H1 (cell line): Measurements from ENCODE around the gene PSG2.

Experiments used
- BRCA1 ChIP-seq: IDR thresholded peaks from 2 replicates; pipeline ENCODE4 v1.6.1; 2012; ENCODE audit warnings: low read depth, low read length, improper control_type of control experiment
- CTCF ChIP-seq, 3 experiments: IDR thresholded peaks; 1 replicate in 2 of 3; 2 replicates in 1 of 3; pipeline versions ENCODE4 v1.5.1 to v1.6.1; 2011; ENCODE audit warnings: low read length in 3 of 3, mild to moderate bottlenecking in 3 of 3, inconsistent platforms in 2 of 3, low read depth in 1 of 3, moderate library complexity in 1 of 3; ENCODE audit not compliant: insufficient read depth in 1 of 3; ENCODE audit errors: control extremely low read depth in 1 of 3
- EGR1 ChIP-seq: IDR thresholded peaks from 2 replicates; pipeline ENCODE4 v1.6.1; 2011; ENCODE audit warnings: low read depth, low read length, borderline replicate concordance
- RAD21 ChIP-seq, 2 experiments: IDR thresholded peaks in 1 of 2; conservative IDR thresholded peaks in 1 of 2; 2 replicates each; pipeline ENCODE4 v1.6.1; 2011; ENCODE audit warnings: low read depth in 2 of 2, low read length in 2 of 2, improper control_type of control experiment in 1 of 2, inconsistent platforms in 1 of 2, mild to moderate bottlenecking in 1 of 2, moderate library complexity in 1 of 2
- RFX5 ChIP-seq: IDR thresholded peaks from 2 replicates; pipeline ENCODE4 v1.6.1; 2011; ENCODE audit warnings: low read depth, low read length, improper control_type of control experiment, borderline replicate concordance
- SP1 ChIP-seq: IDR thresholded peaks from 2 replicates; pipeline ENCODE4 v1.6.1; 2011; ENCODE audit warnings: low read depth, low read length
- USF2 ChIP-seq: IDR thresholded peaks from 2 replicates; pipeline ENCODE4 v1.6.1; 2011; ENCODE audit warnings: low read length, improper control_type of control experiment

- TF ChIP-seq CTCF (IDR thresholded peaks at IDR 0.05; ENCODE audit: control extremely low read depth in 1 of 3, insufficient read depth in 1 of 3, low read depth in 1 of 3, low read length in 3 of 3) (no peak), BRCA1 (no peak), SP1 (no peak), RFX5 (no peak), RAD21 (IDR thresholded peaks at IDR 0.05 in 1 of 2, conservative IDR thresholded peaks at IDR 0.05 in 1 of 2; ENCODE audit: low read depth in 2 of 2, low read length in 2 of 2) (no peak), USF2 (no peak), EGR1 (no peak)
Measured at GRCh38 chr19:43105496-43105895, 23.0 kb upstream of the PSG2 start.
